Measurements from ENCODE around the gene CCDC88B. TPM values are rescaled to one million over a fixed set of nuclear protein-coding genes. Genes with fewer than 3 reads are reported as not detected.

Gene CCDC88B
- total and polyA plus RNA-seq, 4 donors, result 13.6 to 56.8 (median 43.4) TPM

DNA sequence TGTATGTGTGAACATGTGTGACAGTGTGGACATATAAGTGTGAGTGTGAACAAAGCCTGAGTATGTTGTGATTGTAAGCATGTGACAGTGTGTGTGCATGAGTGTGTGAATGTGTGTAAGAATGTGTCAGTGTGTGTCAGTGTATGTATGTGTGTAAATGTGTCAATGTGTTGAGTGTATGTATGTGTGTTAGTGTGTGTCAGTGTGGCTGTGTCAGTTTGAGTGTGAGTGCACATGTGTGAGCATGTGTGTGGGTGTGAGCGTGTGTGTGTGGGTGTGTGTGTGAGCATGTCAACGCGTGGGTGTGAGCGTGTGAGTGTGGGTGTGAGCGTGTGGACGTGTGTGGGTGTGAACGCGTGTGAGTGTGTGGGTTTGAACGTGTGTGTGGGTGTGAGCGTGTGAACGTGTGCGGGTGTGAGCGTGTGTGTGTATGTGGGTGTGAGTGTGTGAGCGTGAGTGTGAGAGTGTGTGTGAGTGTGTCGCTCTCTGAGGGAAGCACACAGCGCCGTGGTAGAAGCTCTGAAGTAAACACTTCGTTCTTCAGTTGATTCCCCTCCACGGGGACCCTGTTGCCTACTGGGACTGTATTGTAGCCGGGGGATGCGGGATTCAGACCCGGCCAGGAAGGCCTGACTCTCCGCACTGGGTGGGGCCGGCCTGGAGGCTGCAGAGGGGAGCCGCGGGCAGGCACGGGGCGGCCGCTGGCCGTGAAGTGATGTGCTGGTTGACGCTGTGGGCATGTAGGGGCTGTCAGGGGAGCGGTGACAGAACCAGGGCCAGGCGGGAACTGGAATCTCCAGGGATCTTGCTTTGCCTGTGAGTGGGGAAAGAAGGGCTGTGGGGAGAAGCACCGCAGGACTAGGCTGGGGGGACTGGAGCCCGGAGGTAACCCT lies 40.1 kb downstream of the CCDC88B start:
- TF ChIP-seq, protein P1, sequence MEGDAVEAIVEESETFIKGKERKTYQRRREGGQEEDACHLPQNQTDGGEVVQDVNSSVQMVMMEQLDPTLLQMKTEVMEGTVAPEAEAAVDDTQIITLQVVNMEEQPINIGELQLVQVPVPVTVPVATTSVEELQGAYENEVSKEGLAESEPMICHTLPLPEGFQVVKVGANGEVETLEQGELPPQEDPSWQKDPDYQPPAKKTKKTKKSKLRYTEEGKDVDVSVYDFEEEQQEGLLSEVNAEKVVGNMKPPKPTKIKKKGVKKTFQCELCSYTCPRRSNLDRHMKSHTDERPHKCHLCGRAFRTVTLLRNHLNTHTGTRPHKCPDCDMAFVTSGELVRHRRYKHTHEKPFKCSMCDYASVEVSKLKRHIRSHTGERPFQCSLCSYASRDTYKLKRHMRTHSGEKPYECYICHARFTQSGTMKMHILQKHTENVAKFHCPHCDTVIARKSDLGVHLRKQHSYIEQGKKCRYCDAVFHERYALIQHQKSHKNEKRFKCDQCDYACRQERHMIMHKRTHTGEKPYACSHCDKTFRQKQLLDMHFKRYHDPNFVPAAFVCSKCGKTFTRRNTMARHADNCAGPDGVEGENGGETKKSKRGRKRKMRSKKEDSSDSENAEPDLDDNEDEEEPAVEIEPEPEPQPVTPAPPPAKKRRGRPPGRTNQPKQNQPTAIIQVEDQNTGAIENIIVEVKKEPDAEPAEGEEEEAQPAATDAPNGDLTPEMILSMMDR (IDR thresholded peaks at IDR 0.05; ENCODE audit: control extremely low read depth, extremely low read depth), result no peak

DNA sequence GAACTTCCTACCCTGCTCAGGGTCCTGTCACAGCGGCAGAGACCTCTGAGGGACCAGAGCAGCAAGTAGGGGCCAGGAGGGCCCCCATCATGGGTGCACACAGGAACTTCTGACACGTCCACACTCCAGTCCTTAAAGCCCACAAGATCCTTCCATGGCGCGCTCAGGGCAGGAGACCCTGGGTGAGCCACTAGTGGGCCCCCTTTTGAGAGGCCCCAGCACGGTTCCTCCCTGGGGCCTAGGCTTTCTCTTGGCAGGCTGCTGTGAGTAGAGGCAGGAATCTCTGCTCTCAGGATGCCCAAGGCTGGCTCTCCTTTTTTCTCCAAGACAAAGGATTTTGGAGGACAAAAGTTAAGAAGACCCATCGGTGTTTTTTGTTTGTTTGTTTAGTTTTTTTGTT lies 41.3 kb downstream of the CCDC88B start:
- Histone ChIP-seq H3K27ac (ENCODE audit: low read depth in 1 of 2, low read length in 1 of 2) (no peak overlapping the region), H3K36me3 (ENCODE audit: control insufficient read depth in 4 of 4, insufficient read depth in 4 of 4, low read length in 4 of 4) (no peaks in the 10 kb centered on the region), H3K4me1 (ENCODE audit: control insufficient read depth in 5 of 5, insufficient read depth in 5 of 5, low read length in 5 of 5) (no peaks in the 10 kb centered on the region), H3K9ac (ENCODE audit: insufficient read depth in 1 of 2, low read length in 2 of 2) (no peak overlapping the region), H3K9me3 (ENCODE audit: control insufficient read depth in 4 of 4, insufficient read depth in 3 of 4, low read length in 3 of 4) (no peaks in the 10 kb centered on the region), H3K4me3 (no peak overlapping the region), H3K27me3 (ENCODE audit: control insufficient read depth in 3 of 3, insufficient read depth in 3 of 3, low read length in 2 of 3) (peaks cover 0 to 10% (median 3%) of the 10 kb centered on the region in 3 donors)
- ATAC-seq (ENCODE audit: insufficient read depth, low FRiP score) (no peak), DNase-seq (no peak)
- TF ChIP-seq, protein P1 (IDR thresholded peaks at IDR 0.05; ENCODE audit: control extremely low read depth, extremely low read depth), result no peak
- WGBS, 2 donors, result 57 to 70% methylated on average over 6 of the region's 6 CpGs

More for the DNA sequence above, 40.1 kb downstream of the CCDC88B start:
- no peak overlapping the region for H3K4me3 ChIP-seq
- H3K9me3 ChIP-seq (ENCODE audit: control insufficient read depth in 4 of 4, insufficient read depth in 3 of 4, low read length in 3 of 4), result no peaks in the 10 kb centered on the region
- H3K27ac ChIP-seq (ENCODE audit: low read depth in 1 of 2, low read length in 1 of 2), result no peak overlapping the region
- DNase-seq, result no peak
- no peak overlapping the region for H3K9ac ChIP-seq (ENCODE audit: insufficient read depth in 1 of 2, low read length in 2 of 2)
- H3K4me1 ChIP-seq (ENCODE audit: control insufficient read depth in 5 of 5, insufficient read depth in 5 of 5, low read length in 5 of 5), result no peaks in the 10 kb centered on the region
- no peak for ATAC-seq (ENCODE audit: insufficient read depth, low FRiP score)
- peaks cover 0 to 10% (median 3%) of the 10 kb centered on the region in 3 donors for H3K27me3 ChIP-seq (ENCODE audit: control insufficient read depth in 3 of 3, insufficient read depth in 3 of 3, low read length in 2 of 3)
- H3K36me3 ChIP-seq (ENCODE audit: control insufficient read depth in 4 of 4, insufficient read depth in 4 of 4, low read length in 4 of 4), result no peaks in the 10 kb centered on the region
- 71 to 79% methylated on average over 35 of the region's 35 CpGs for whole genome bisulfite sequencing, 2 donors

DNA sequence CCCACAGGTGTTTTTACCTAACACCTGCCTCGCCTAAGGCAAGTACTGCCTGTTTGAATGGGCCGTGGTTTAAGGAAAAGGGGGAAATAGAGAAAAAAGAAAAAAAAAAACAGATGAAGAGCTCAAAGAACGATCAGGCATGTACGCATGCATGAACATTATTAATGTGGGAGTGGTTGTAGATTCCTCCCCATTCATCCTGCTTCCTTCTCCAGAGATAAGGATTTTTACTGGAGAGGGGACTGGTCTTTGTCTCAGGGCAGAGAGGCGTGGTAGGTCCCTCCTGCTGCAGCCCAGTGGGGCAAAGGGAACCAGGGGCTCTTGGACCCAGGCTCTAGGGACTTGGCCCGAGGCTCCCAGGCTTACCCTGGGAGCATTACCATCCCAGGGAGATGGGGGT lies 42.0 kb downstream of the CCDC88B start:
- H3K4me3 ChIP-seq, result no peak overlapping the region
- DNase-seq, result no peak
- peaks cover 0 to 10% (median 3%) of the 10 kb centered on the region in 3 donors for H3K27me3 ChIP-seq (ENCODE audit: control insufficient read depth in 3 of 3, insufficient read depth in 3 of 3, low read length in 2 of 3)
- no peak overlapping the region for H3K9ac ChIP-seq (ENCODE audit: insufficient read depth in 1 of 2, low read length in 2 of 2)
- H3K9me3 ChIP-seq (ENCODE audit: control insufficient read depth in 4 of 4, insufficient read depth in 3 of 4, low read length in 3 of 4), result no peaks in the 10 kb centered on the region
- no peak overlapping the region for H3K27ac ChIP-seq (ENCODE audit: low read depth in 1 of 2, low read length in 1 of 2)
- no peak for ATAC-seq (ENCODE audit: insufficient read depth, low FRiP score)
- no peaks in the 10 kb centered on the region for H3K4me1 ChIP-seq (ENCODE audit: control insufficient read depth in 5 of 5, insufficient read depth in 5 of 5, low read length in 5 of 5)
- no peaks in the 10 kb centered on the region for H3K36me3 ChIP-seq (ENCODE audit: control insufficient read depth in 4 of 4, insufficient read depth in 4 of 4, low read length in 4 of 4)
- TF ChIP-seq, protein P1 (IDR thresholded peaks at IDR 0.05; ENCODE audit: control extremely low read depth, extremely low read depth), result no peak
- 73 to 87% methylated on average over 6 of the region's 6 CpGs for WGBS, 2 donors

Data from lung (tissue), 12 donors.